Measurements from ENCODE around the gene EXO5. TPM values are rescaled to one million over a fixed set of nuclear protein-coding genes. Genes with fewer than 3 reads are reported as not detected.

Gene EXO5
- total RNA-seq, 1 experiment from 2014 or later: 13.4 TPM

DNA sequence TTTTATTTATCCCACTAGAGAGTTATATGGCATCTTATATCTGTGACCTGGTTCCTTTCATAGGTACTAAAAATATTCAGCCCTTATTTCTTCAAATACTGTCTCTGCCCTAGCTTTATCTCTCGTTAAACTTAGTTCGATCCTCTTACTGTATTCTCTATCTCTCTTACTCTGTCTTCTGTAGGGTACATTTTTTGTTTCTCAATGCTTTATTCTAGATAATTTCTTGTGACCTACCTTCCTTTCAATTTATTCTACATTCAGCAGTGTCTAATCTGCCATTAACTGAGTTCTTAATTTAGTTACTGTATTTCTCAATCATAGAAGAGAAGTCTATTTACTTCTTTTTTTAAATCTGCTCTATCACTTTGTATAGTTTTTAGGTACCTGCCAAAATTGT lies 33.3 kb upstream of the EXO5 start:
- H2BK15ac ChIP-seq (ENCODE audit: low read depth, low read length): no peak overlapping the region
- peaks cover 6% of the 10 kb centered on the region for H3K9me3 ChIP-seq (ENCODE audit: control insufficient read depth, low read depth, low read length)
- no peaks in the 10 kb centered on the region for H3K4me1 ChIP-seq (ENCODE audit: insufficient read depth, low read length)
- Mint-ChIP-seq H3K4me1 (peaks cover 10 to 11% of the 10 kb centered on the region in 2 experiments), H3K36me3 (ENCODE audit: insufficient read depth in 1 of 3, low read depth in 3 of 3) (peaks cover 12 to 21% (median 14%) of the 10 kb centered on the region in 3 experiments), H3K27ac (no peak overlapping the region), H3K4me3 (no peak overlapping the region), H3K27me3 (ENCODE audit: low read depth) (no peaks in the 10 kb centered on the region; the same call in 1 of the 2 replicates), H3K9me3 (peaks cover 35 to 49% of the 10 kb centered on the region in 2 experiments)
- no peak overlapping the region for H3K27ac ChIP-seq (ENCODE audit: insufficient read length, low read depth, low read length)
- no peak overlapping the region for H3K4ac ChIP-seq (ENCODE audit: low read depth, low read length)
- TF ChIP-seq, protein P1, sequence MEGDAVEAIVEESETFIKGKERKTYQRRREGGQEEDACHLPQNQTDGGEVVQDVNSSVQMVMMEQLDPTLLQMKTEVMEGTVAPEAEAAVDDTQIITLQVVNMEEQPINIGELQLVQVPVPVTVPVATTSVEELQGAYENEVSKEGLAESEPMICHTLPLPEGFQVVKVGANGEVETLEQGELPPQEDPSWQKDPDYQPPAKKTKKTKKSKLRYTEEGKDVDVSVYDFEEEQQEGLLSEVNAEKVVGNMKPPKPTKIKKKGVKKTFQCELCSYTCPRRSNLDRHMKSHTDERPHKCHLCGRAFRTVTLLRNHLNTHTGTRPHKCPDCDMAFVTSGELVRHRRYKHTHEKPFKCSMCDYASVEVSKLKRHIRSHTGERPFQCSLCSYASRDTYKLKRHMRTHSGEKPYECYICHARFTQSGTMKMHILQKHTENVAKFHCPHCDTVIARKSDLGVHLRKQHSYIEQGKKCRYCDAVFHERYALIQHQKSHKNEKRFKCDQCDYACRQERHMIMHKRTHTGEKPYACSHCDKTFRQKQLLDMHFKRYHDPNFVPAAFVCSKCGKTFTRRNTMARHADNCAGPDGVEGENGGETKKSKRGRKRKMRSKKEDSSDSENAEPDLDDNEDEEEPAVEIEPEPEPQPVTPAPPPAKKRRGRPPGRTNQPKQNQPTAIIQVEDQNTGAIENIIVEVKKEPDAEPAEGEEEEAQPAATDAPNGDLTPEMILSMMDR (conservative IDR thresholded peaks at IDR 0.05): no peak
- H3K56ac ChIP-seq (ENCODE audit: insufficient read length, low read depth, low read length): no peak overlapping the region
- no CpG with 5 or more reads among the region's 2 CpGs for WGBS (ENCODE audit: extremely low coverage, insufficient read length, low lambda C conversion rate)
- H2BK12ac ChIP-seq (ENCODE audit: insufficient read length, low read depth, low read length): no peak overlapping the region
- no peak overlapping the region for H2AK5ac ChIP-seq (ENCODE audit: insufficient read length, low read length)
- H2BK120ac ChIP-seq (ENCODE audit: low read depth, low read length, poor library complexity, severe bottlenecking): no peak overlapping the region
- no peak overlapping the region for H4K5ac ChIP-seq (ENCODE audit: insufficient read length, low read depth, low read length)
- no peaks in the 10 kb centered on the region for H4K20me1 ChIP-seq (ENCODE audit: control insufficient read depth, insufficient read depth, insufficient read length)
- H3T11ph ChIP-seq (ENCODE audit: low read length): no peak overlapping the region
- no peak overlapping the region for H2BK20ac ChIP-seq (ENCODE audit: low read depth, low read length, poor library complexity, severe bottlenecking)
- no peaks in the 10 kb centered on the region for H3K27me3 ChIP-seq (ENCODE audit: insufficient read depth, low read length)
- H3K4me2 ChIP-seq (ENCODE audit: insufficient read depth, insufficient read length, low read length): no peak overlapping the region
- no peak overlapping the region for H4K91ac ChIP-seq (ENCODE audit: insufficient read length, low read depth, low read length)
- H3K79me2 ChIP-seq (ENCODE audit: insufficient read depth, low read length): no peaks in the 10 kb centered on the region
- H3K23ac ChIP-seq (ENCODE audit: insufficient read length, low read depth, low read length): no peak overlapping the region
- no peak overlapping the region for H3K14ac ChIP-seq (ENCODE audit: insufficient read depth, low read length)
- H2BK5ac ChIP-seq (ENCODE audit: insufficient read length, low read length): no peak overlapping the region
- H3K79me1 ChIP-seq (ENCODE audit: insufficient read depth, low read depth, low read length, poor library complexity, severe bottlenecking): no peaks in the 10 kb centered on the region
- peaks cover 4% of the 10 kb centered on the region for H3K23me2 ChIP-seq (ENCODE audit: insufficient read length, low read depth, low read length, poor library complexity, severe bottlenecking)
- H2AFZ ChIP-seq (ENCODE audit: low read length): no peak overlapping the region
- H4K8ac ChIP-seq (replicated peaks; ENCODE audit: insufficient read length, low read depth, low read length): no peak overlapping the region
- DNase-seq: no peak
- H3K9ac ChIP-seq (ENCODE audit: extremely low read depth, insufficient read length, low read length): no peak overlapping the region
- H3K18ac ChIP-seq (ENCODE audit: insufficient read length, low read depth, low read length): no peak overlapping the region
